Activated naive CD8-positive, alpha-beta T cell (primary cell): Measurements from ENCODE around the gene B3GAT3.
"Not testable (repeated sequence)": the region's sequence is repeated elsewhere in the genome, so short reads cannot be mapped to it uniquely, and the experiment has no call there.

Source experiments
- H3K27ac Mint-ChIP-seq: one replicate; pipeline ENCODE4 v1.8.0; 2021; ENCODE audit warnings: mixed read lengths
- H3K27me3 Mint-ChIP-seq: one replicate; pipeline ENCODE4 v1.8.0; 2021; ENCODE audit warnings: mixed read lengths
- H3K36me3 Mint-ChIP-seq: one replicate; pipeline ENCODE4 v1.8.0; 2021; ENCODE audit warnings: mixed read lengths
- H3K4me1 Mint-ChIP-seq: one replicate; pipeline ENCODE4 v1.8.0; 2021; ENCODE audit warnings: low read depth, mixed read lengths
- H3K4me3 Mint-ChIP-seq: one replicate; pipeline ENCODE4 v1.8.0; 2021; ENCODE audit warnings: mild to moderate bottlenecking, mixed read lengths
- H3K9me3 Mint-ChIP-seq: one replicate; pipeline ENCODE4 v1.8.0; 2021; ENCODE audit warnings: low read depth, mixed read lengths

B3GAT3 gene

DNA sequence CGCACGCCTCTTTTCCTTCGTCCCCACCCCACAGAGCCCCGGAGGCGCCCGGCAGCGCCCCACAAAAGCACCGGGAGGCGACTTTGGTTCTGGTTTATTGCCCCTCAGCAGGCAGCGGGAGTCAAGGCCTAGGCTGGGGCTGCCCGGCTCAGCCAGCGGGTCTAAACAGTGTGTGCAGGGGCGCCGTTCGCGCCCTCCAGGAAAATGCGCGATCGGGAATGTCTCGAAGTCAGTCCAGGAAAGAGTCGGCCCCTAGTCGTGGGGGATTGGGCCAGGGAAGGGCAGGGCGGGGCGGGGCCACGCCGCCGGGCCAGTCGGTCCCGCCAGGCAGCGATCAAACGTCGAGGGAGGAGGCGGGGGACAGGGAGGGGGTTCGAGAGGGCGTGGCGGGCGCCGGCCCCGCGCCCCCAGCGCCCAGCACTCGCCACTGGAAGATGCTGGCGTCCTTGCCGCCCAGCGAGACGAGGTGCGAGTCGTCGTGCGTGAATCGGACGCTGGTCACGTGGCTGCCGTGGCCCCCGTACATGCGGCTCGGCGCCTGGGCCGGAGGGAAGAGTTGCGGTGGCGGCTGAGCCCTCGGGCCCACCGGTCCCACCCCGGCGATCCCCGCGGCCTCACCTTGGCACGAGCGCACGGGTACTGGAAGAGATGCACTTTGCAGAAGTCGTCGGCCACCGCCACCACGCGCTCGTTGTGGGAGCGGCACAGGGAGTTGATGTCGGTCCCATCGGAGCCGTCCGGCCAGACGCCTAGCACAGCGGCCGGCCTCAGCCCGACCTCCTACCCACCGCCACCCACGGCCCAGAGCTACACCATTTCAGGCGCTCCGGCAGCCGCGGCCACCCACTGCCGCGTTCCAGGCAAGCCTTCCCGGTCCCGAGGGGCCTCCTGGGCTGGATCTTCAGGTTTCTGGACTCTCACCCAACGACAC, 19.4 kb downstream of the B3GAT3 start:
- H3K4me3 Mint-ChIP-seq = peak overlapping the region; percentile 93
- no peaks in the 10 kb centered on the region for H3K27me3 Mint-ChIP-seq
- no peaks in the 10 kb centered on the region for H3K9me3 Mint-ChIP-seq
- H3K36me3 Mint-ChIP-seq = peaks cover 27% of the 10 kb centered on the region
- peak overlapping the region; percentile 95 for H3K27ac Mint-ChIP-seq
- H3K4me1 Mint-ChIP-seq = peaks cover 53% of the 10 kb centered on the region

DNA sequence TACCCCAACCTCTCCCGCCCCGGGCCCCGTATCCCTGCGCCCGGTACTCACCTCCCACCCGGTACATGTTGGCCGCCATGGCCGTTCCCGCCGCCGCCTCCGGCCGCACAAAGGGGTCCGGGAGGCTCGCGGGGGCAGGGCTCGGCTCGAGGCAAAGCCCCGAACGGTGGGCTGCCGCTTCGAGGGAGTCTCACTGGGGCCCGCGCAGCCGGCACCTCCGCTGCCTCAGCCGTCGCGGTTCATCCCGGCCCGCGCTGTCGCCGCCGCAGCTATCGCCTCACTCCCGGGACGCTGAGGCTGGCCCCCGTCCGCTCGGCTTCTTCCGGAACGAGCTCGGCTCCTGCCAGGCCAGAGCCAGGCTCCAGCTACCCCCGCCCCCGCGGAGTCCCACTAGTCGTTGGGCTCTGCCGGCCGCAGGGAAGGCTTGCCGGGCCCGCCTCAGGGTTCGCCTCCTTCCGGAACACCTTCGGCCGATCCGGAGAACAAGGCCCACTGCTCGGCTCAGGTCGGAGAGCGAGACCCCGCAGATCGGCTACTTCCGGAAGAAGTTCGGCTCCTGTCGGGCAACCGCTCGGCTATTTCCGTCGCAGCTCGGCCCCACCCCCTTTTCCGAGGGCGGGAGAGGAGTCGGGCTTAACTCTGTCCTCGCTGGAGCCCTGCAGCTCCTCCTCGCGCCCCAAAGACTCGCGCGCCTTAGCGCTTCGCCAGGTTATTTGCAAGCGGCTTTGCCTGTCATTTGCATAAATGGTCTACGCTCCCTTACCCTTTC, 20.2 kb downstream of the B3GAT3 start, which contains the start of gene MTA2:
TSS of gene MTA2 (minus strand) at position 494 of the 769 bp plus-strand sequence. CDS start at position 79, 415 bp downstream.
- no peaks in the 10 kb centered on the region for H3K27me3 Mint-ChIP-seq

DNA sequence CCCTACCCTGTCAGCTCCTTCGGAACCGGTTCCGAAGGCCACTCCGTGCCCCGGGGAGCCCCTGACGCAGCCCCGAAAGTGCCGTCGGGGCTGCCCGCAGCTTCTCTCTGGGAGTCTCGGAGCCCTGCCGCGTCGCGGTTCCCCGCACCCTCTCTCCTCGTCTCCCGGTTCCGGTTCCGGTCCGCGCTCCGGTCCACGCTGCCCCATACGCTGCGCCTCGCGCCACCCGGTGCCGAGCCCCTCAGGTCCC, 20.7 kb downstream of the B3GAT3 start:
- Mint-ChIP-seq H3K9me3 (no peaks in the 10 kb centered on the region), H3K36me3 (peaks cover 25% of the 10 kb centered on the region), H3K4me3 (peak overlapping the region; percentile 93), H3K27me3 (no peaks in the 10 kb centered on the region), H3K27ac (peak overlapping the region; percentile 95), H3K4me1 (peaks cover 53% of the 10 kb centered on the region)

More for the DNA sequence above, 20.2 kb downstream of the B3GAT3 start, which contains the start of gene MTA2:
- Mint-ChIP-seq H3K4me1 (peaks cover 55% of the 10 kb centered on the region), H3K27ac (peak within 1 kb of the TSS; percentile 95), H3K4me3 (peak within 1 kb of the TSS; percentile 93), H3K36me3 (peaks cover 27% of the 10 kb centered on the region), H3K9me3 (no peaks in the 10 kb centered on the region)

DNA sequence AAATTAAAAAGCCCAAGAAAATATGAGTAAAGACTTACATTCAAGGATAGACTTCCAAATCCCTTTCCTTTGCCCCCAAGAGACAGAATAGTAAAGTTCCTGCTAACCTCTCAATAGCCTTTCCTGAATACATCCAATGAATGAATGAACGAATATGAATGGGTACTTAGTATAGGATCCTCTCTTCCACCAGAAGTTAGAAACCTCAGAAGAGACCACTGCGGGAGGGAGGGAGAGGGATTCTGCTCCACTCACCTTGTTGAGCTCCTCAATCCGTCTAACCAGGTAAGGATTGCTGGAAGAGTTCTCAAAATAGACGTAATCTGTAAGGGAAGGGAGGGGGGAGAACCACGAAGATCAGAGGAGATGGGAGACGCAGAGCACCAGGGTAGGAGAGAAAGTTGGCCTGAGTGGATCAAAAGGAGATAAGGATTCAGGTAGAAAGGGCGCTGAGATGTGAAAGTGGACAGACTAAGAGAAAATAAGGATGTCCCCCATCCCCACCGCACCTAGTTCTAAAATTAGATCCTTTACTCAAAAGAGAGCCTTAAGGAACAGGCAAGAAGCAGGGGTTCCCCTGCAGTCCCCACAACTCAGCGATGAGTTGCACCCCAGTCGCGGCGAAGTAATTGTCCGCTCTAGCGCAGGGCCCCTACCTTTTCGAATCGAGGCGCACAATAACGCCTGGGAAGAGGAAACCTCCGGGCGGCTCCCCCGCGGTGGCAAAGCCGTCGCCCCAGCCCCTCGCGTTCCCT, 21.2 kb downstream of the B3GAT3 start:
- H3K4me1 Mint-ChIP-seq = peaks cover 53% of the 10 kb centered on the region
- no peaks in the 10 kb centered on the region for H3K9me3 Mint-ChIP-seq
- H3K27me3 Mint-ChIP-seq = no peaks in the 10 kb centered on the region
- peak overlapping the region; percentile 93 for H3K4me3 Mint-ChIP-seq
- H3K36me3 Mint-ChIP-seq = peaks cover 25% of the 10 kb centered on the region
- H3K27ac Mint-ChIP-seq = peak overlapping the region; percentile 95

DNA sequence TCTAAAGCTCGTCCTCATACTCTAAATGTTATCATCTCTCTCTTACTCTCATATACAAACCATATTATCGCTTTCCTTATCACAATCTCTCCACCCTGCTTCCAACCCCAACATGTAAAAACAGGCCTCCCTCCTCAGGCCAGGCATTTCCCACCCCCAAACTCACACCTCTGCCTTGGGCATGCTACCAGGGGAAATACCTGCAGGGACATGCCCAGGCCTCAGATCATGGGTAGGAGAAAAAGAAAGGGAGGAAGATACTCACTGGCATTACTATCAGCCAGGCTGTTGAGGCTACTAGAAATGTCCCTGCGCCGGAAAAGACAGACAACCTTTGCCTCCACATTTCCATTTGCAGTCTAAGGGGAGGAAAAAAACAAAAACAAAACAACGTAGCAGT, 21.9 kb downstream of the B3GAT3 start:
- Mint-ChIP-seq H3K4me3 (peak overlapping the region; percentile 93), H3K4me1 (peaks cover 52% of the 10 kb centered on the region), H3K27ac (peak overlapping the region; percentile 95), H3K9me3 (no peaks in the 10 kb centered on the region), H3K27me3 (no peaks in the 10 kb centered on the region), H3K36me3 (peaks cover 25% of the 10 kb centered on the region)

DNA sequence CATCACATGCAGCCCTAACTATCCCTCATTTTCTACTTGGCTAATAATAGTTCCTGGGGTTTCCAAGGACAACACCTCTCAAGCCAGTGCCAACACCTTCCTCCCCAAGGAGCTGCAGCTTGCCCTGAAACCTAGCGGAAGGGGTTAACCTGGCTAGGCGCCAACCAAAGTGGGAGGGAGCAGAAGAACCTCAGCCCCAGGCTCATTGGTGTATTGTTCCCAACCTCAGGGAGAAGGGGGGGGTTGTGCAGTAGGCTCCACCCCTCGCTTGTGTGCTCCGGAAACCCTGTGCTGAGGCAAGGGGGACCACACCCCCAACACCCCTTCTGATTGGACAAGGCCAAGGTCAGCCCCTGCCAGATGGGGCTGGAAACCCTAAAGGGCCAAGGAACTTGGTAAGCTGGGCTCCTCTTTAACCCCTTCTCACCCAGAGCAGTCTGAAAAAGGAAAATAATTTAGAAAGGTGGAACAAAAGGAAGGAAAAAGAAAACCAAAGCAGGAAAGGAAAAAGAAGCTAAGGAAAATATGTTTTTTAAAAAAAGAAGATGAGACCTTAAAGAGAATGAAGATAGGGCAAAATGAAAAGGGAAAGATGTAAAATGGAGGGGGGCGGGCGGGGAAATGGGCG, 22.6 kb downstream of the B3GAT3 start:
- Mint-ChIP-seq H3K9me3 (no peaks in the 10 kb centered on the region), H3K27ac (peak overlapping the region; percentile 95), H3K36me3 (peaks cover 25% of the 10 kb centered on the region), H3K4me1 (peaks cover 58% of the 10 kb centered on the region), H3K4me3 (peak overlapping the region; percentile 93), H3K27me3 (no peaks in the 10 kb centered on the region)

DNA sequence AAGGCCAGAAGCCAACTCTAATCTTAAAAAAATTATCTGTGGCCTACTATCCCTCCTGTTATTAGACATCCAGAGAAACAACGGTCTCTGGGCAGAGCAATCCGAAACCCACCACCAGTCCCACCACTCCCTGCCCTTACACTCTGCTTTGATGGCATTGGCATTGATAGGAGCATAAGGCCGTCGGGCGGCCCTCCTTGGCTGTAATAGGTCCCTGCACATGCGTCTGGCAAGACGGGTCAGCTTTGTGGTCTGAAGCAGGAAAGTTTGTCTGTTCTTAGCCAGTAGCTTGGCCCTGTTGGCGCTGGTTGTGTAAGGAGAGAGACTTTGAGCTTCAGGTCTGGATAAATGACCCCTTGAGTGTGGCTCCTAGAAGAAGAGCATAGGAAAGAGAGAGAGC, 26.7 kb downstream of the B3GAT3 start:
- Mint-ChIP-seq H3K4me3 (no peak overlapping the region), H3K4me1 (peaks cover 60% of the 10 kb centered on the region), H3K27ac (no peak overlapping the region), H3K9me3 (no peaks in the 10 kb centered on the region), H3K36me3 (peaks cover 18% of the 10 kb centered on the region), H3K27me3 (no peaks in the 10 kb centered on the region)

DNA sequence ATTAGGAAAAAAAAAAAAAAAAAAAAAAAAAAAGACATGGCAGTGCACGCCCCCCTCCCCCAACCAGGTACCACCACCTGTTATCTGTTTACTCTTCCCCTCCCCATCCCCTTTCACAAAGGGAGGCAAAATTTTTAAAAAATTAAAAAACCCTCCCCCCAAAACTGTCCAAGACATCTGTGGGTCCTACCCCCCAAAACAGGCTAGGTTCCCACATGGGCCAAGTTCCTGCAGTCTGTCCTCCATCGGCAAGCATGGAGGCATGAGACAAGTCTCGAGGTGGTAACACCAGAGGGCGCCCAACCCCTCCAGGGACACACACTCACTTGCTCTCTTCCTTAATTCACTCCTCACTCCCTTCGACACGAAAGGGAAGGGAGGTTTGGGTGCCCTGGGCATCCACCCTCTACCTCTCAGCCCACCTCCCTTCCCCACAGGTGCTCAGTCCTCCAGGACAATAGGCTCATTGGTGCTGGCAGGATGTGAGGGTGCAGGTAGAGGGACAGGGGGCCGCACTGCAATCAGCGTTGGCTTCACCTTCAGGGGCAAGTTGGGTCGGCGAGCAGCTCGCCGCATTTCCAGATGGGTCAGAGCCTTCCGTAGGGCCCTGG, 28.2 kb downstream of the B3GAT3 start:
- no peaks in the 10 kb centered on the region for H3K27me3 Mint-ChIP-seq
- H3K27ac Mint-ChIP-seq = peak overlapping the region; percentile 90
- H3K9me3 Mint-ChIP-seq = no peaks in the 10 kb centered on the region
- peaks cover 52% of the 10 kb centered on the region for H3K4me1 Mint-ChIP-seq
- H3K4me3 Mint-ChIP-seq = peak overlapping the region; percentile 82
- peaks cover 8% of the 10 kb centered on the region for H3K36me3 Mint-ChIP-seq

DNA sequence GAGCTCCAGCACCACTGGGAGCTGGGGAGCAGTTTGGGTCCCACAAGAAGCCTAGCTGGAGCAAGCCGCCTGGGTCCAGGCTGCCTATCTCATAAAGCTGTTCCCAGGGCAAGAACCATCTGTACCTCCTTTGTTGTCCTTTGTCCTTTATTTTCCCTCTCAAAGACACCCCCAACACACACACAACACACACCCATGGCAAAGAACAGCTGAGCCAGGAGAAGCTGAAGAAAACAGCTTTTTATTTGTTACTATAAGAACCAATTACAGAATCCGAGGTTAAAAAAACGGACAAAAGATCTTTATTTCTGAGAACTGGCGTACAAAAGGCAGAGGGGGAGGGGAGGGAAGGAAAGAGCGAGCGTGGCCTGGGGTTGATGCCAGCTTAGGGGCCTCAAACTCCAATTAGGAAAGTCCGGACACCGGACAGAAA, 28.8 kb downstream of the B3GAT3 start:
- Mint-ChIP-seq H3K4me3 (peak overlapping the region; percentile 95), H3K27ac (peak overlapping the region; percentile 91), H3K27me3 (no peaks in the 10 kb centered on the region), H3K36me3 (peaks cover 8% of the 10 kb centered on the region), H3K4me1 (peaks cover 49% of the 10 kb centered on the region), H3K9me3 (no peaks in the 10 kb centered on the region)

DNA sequence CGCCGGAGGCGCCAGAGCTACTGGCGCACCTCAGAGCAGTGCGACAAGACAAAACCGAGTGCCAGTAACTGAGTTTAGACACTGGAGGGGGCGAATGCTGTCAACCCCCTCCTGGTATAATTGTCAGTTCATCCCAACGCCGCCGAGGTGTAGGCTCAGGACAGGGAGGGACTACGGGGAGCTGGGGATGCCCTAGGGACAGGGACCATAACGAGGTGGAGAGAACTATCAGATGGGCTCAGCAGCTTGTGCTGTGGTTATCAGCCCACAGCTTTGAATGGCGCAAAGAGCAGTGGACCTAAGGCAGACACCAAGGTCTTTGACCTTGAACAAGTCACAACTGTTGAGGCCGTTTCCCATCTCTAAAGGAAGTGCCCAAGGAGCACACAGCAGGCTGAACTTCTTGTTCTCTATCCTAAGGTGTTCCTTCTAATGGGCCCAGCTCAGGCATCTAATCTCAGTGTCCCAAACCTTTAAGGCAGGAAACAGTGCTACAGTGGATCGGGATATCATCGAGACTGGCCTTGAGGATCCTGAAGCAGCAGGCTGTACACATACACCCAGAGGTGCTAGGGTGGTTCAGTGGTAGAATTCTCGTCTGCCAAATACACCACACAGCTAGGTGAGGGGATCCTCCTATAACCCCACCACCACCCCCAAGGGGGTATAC, 29.5 kb downstream of the B3GAT3 start:
- peak overlapping the region; percentile 95 for H3K4me3 Mint-ChIP-seq
- H3K27ac Mint-ChIP-seq = peak overlapping the region; percentile 91
- H3K36me3 Mint-ChIP-seq = peaks cover 5% of the 10 kb centered on the region
- H3K9me3 Mint-ChIP-seq = no peaks in the 10 kb centered on the region
- H3K4me1 Mint-ChIP-seq = peaks cover 48% of the 10 kb centered on the region
- H3K27me3 Mint-ChIP-seq = no peaks in the 10 kb centered on the region

DNA sequence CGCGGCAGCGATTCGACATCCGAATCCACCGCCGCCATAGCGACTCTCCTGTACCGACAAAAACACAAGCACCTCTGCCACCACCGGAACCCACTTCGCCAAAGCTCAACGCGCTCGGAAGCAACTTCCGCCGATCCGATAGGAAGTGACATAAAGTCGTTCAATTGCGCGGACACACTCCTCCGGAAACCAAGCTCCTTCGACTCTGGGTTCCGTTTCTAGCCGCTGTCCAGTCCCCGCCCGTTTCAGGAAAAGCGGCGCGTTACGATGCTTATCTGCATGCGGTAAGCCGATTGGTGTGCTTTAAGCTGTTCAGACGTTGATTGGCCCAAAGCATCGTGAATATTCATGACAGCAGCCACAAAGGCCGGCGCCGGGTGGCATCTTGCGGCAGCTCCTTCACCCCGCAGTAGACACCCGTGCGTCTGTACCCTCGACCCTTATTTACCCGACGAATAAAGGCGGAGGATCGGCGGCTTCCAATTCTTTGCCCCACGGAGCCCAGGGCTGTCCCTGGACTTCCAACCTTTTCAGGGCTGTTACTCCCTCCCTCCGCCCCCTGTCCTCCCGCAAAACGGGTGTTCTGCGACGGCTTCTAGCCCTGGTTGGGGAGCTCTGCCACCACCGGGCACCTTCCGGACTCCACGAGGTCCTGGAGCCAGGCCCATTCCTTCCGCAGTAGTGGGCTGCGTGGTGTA, 30.2 kb downstream of the B3GAT3 start, which contains the start of gene TUT1:
TSS of gene TUT1 (minus strand) at position 76 of the 698 bp plus-strand sequence. CDS start at position 38, 38 bp downstream.
- no peaks in the 10 kb centered on the region for H3K9me3 Mint-ChIP-seq
- no peaks in the 10 kb centered on the region for H3K27me3 Mint-ChIP-seq
- H3K4me1 Mint-ChIP-seq = peaks cover 45% of the 10 kb centered on the region
- peaks cover 5% of the 10 kb centered on the region for H3K36me3 Mint-ChIP-seq
- H3K27ac Mint-ChIP-seq = peak within 1 kb of the TSS; percentile 91
- H3K4me3 Mint-ChIP-seq = peak within 1 kb of the TSS; percentile 95

DNA sequence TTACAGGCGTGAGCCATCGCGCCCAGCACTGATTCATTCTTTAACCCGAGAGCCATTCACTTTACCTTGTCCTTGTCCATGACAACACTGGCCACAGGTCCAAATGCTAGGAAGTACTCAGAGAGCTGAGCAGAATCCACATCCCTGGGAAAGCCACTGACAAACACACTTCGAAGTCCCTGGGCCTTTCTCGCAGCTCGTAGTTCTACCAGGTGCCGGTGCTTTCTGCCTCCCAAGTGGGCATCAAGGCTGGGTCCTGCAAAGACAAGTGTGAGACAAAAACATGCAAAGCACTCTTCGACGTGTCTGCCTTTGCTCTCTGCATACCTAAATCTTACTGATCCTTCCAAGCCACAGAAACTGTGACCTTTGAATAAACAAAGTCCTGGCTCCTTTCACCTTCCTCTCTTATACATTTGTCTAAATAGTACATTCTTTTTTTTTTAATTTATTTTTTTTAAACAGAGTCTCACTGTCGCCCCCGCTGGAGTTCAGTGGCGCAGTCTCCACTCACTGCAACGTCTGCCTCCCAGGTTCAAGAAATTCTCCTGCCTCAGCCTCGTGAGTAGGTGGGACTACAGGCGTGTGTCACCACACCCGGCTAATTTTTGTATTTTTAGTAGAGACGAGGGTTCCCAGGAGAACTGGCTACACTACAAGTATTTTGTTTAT, 32.7 kb downstream of the B3GAT3 start:
- peaks cover 5% of the 10 kb centered on the region for H3K36me3 Mint-ChIP-seq
- H3K27me3 Mint-ChIP-seq = no peaks in the 10 kb centered on the region
- no peaks in the 10 kb centered on the region for H3K9me3 Mint-ChIP-seq
- H3K4me3 Mint-ChIP-seq = peak overlapping the region; percentile 95
- peak overlapping the region; percentile 91 for H3K27ac Mint-ChIP-seq
- H3K4me1 Mint-ChIP-seq = peaks cover 39% of the 10 kb centered on the region

DNA sequence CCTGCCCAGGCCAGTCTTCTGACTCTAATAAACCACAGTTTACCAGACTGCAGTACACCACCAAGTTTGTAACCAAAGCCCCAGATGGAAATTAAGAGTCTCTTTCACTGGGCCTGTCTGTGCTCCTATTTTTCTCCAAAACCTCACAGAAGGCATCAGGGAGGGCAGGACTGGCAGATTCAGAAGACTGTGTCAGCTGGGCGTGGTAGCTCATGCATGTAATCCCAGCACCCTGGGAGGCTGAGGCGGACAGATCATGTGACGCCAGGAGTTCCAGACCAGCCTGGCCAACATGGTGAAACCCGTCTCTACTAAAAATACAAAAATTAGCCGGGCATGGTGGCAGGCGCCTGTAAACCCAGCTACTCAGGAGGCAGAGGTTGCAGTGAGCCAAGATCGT, 36.4 kb downstream of the B3GAT3 start:
- not testable (repeated sequence) for H3K36me3 Mint-ChIP-seq, H3K4me3 Mint-ChIP-seq, H3K27me3 Mint-ChIP-seq, H3K9me3 Mint-ChIP-seq, H3K27ac Mint-ChIP-seq
- H3K4me1 Mint-ChIP-seq = peaks cover 24% of the 10 kb centered on the region
